CD14-positive monocyte (primary cell): ENCODE results near the gene PHACTR2. TPM values are rescaled to one million over a fixed set of nuclear protein-coding genes. Genes with fewer than 3 reads are reported as not detected.
"Not testable (repeated sequence)": the region's sequence is repeated elsewhere in the genome, so short reads cannot be mapped to it uniquely, and the experiment has no call there.

Experiments used
- DNase-seq, 3 donors: peaks; one replicate each; pipeline ENCODE4 v3.0.0-alpha.2; 2011 to 2022
- H2AFZ ChIP-seq: 2 replicates; pipeline ENCODE4 v1.6.0; 2012; ENCODE audit warnings: mild to moderate bottlenecking, low read depth, low read length, inconsistent platforms; ENCODE audit not compliant: insufficient read depth, poor library complexity, severe bottlenecking
- H3K27ac ChIP-seq, 2 donors: 1 replicate in 1 of 2; 2 replicates in 1 of 2; pipeline ENCODE4 v1.5.1; 2012 to 2013; ENCODE audit warnings: low read length in 2 of 2, control low read depth in 1 of 2, inconsistent platforms in 1 of 2, low read depth in 1 of 2, mild to moderate bottlenecking in 1 of 2
- H3K27me3 ChIP-seq, 2 donors: one replicate each; pipeline versions ENCODE4 v1.6.0 to v1.6.1; 2011 to 2013; ENCODE audit warnings: low read length in 2 of 2; ENCODE audit not compliant: control insufficient read depth in 2 of 2, insufficient read depth in 2 of 2
- H3K36me3 ChIP-seq, 2 donors: replicated peaks in 1 of 2; 1 replicate in 1 of 2; 2 replicates in 1 of 2; pipeline versions ENCODE4 v1.5.1 to v1.6.1; 2012 to 2013; ENCODE audit warnings: low read length in 2 of 2, control low read depth in 1 of 2, inconsistent platforms in 1 of 2, mild to moderate bottlenecking in 1 of 2; ENCODE audit not compliant: insufficient read depth in 2 of 2, control insufficient read depth in 1 of 2
- H3K4me1 ChIP-seq, 2 donors: 1 replicate in 1 of 2; 2 replicates in 1 of 2; pipeline versions ENCODE4 v1.5.1 to v1.6.1; 2012 to 2013; ENCODE audit warnings: low read length in 2 of 2, control low read depth in 1 of 2, inconsistent platforms in 1 of 2, mild to moderate bottlenecking in 1 of 2, moderate library complexity in 1 of 2; ENCODE audit not compliant: insufficient read depth in 2 of 2, control insufficient read depth in 1 of 2
- H3K4me2 ChIP-seq: replicated peaks from 2 replicates; pipeline ENCODE3; 2012; ENCODE audit warnings: low read length, moderate library complexity, mild to moderate bottlenecking; ENCODE audit not compliant: poor library complexity, severe bottlenecking; ENCODE audit errors: extremely low read depth
- H3K4me3 ChIP-seq, 3 experiments: fragments of 200-600 bp in 1 of 3; sonication (generic) in 1 of 3; replicated peaks in 1 of 3; 1 replicate in 2 of 3; 2 replicates in 1 of 3; pipeline ENCODE4 v1.5.1; 2011 to 2013; ENCODE audit warnings: low read length in 3 of 3, mild to moderate bottlenecking in 3 of 3, control low read depth in 2 of 3, low read depth in 2 of 3, inconsistent platforms in 1 of 3, moderate library complexity in 1 of 3
- H3K79me2 ChIP-seq: 2 replicates; pipeline ENCODE4 v1.6.0; 2012; ENCODE audit warnings: mild to moderate bottlenecking, control low read depth, inconsistent platforms, low read length, moderate library complexity; ENCODE audit not compliant: insufficient read depth
- H3K9ac ChIP-seq: 2 replicates; pipeline ENCODE4 v1.6.0; 2017; ENCODE audit warnings: low read length, mild to moderate bottlenecking; ENCODE audit not compliant: insufficient read depth, poor library complexity, severe bottlenecking
- H3K9me3 ChIP-seq, 2 donors: replicated peaks in 1 of 2; 1 replicate in 1 of 2; 2 replicates in 1 of 2; pipeline versions ENCODE4 v1.5.1 to v1.6.1; 2012 to 2013; ENCODE audit warnings: low read length in 2 of 2, control low read depth in 1 of 2; ENCODE audit not compliant: control insufficient read depth in 1 of 2, insufficient read depth in 1 of 2
- H4K20me1 ChIP-seq: 2 replicates; pipeline ENCODE4 v1.6.0; 2012; ENCODE audit warnings: mild to moderate bottlenecking, low read length, control low read depth, moderate library complexity; ENCODE audit not compliant: insufficient read depth
- H3K27ac Mint-ChIP-seq, 7 donors: one replicate each; pipeline ENCODE4 v1.8.0; 2020; ENCODE audit warnings: mild to moderate bottlenecking in 7 of 7, mixed read lengths in 7 of 7, moderate library complexity in 6 of 7, inconsistent platforms in 2 of 7
- H3K27me3 Mint-ChIP-seq, 3 donors: one replicate each; pipeline ENCODE4 v1.8.0; 2021 to 2022; ENCODE audit warnings: low read depth in 3 of 3, mild to moderate bottlenecking in 3 of 3, mixed read lengths in 3 of 3, moderate library complexity in 3 of 3, inconsistent platforms in 1 of 3
- H3K36me3 Mint-ChIP-seq, 2 donors: one replicate each; pipeline ENCODE4 v1.8.0; 2020; ENCODE audit warnings: mixed read lengths in 2 of 2, inconsistent platforms in 1 of 2, mild to moderate bottlenecking in 1 of 2
- H3K4me1 Mint-ChIP-seq: one replicate; pipeline ENCODE4 v1.8.0; 2020; ENCODE audit warnings: mild to moderate bottlenecking, mixed read lengths
- H3K4me3 Mint-ChIP-seq, 2 donors: one replicate each; pipeline ENCODE4 v1.8.0; 2020; ENCODE audit warnings: mild to moderate bottlenecking in 2 of 2, mixed read lengths in 2 of 2, moderate library complexity in 1 of 2
- H3K9me3 Mint-ChIP-seq, 7 donors: one replicate each; pipeline ENCODE4 v1.8.0; 2020 to 2022; ENCODE audit warnings: mixed read lengths in 7 of 7, mild to moderate bottlenecking in 6 of 7, moderate library complexity in 6 of 7, inconsistent platforms in 2 of 7
- WGBS: methylation state at CpG from one replicate; pipeline ENCODE4 v1.1.5; 2013; ENCODE audit warnings: missing lambda C conversion rate; ENCODE audit not compliant: insufficient coverage; 5-methylcytosine and 5-hydroxymethylcytosine counted together
- intact Hi-C, 2 donors: fragments of 100-400 bp; cut with micrococcal nuclease; formaldehyde crosslinking; loops; one replicate each; pipeline versions ENCODE4 v1.15.0 to v1.15.1; 2023
- polyA plus RNA-seq, 3 donors: library from polyadenylated mRNA; depleted of rRNA in 1 of 3; unstranded in 2 of 3; stranded (reverse) in 1 of 3; fragments of 300-500 nt in 2 of 3; fragments of >200 nt in 1 of 3; fragmentation: Illumina TruSeq in 2 of 3; gene quantifications; 1 replicate in 2 of 3; 2 replicates in 1 of 3; pipeline ENCODE4 v1.2.3, GENCODE V29; 2012 to 2021
- TF ChIP-seq, protein P1 (sequence below): fragments of 200-600 bp; IDR thresholded peaks from one replicate; pipeline ENCODE4 v1.8.0; 2022; ENCODE audit warnings: antibody characterized with exemption, mild to moderate bottlenecking

PHACTR2 gene
- polyA plus RNA-seq, 3 donors, result 9.6 to 11.6 (median 11.2) TPM

DNA sequence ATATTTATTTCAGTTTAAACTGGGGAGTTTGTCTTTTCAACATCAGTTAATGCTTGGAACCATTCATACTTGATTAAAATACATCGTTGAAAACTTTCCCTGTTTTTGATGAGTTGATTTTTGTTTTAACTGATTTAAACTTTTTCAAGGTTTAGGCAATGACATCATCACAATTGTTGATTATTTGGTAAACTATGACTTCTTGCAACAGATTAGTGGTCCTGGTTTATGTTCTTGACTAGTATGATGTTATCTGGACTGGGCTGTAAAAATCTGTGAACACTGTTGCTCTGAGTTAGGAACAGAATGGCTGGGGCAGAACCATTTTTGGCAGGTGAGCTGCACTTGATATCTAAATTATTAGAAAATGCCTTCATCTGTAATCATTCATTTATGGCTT lies 186.5 kb downstream of the PHACTR2 start, which contains the start of gene ZC2HC1B:
Gene ZC2HC1B (plus strand): TSS at position 241 of the 400 bp plus-strand sequence. CDS start 66 bp downstream, at position 307.
- no peak for DNase-seq
- peaks cover 59 to 72% of the 10 kb centered on the region in 2 donors for H3K36me3 ChIP-seq
- peaks cover 0 to 5% (median 0%) of the 10 kb centered on the region in 7 donors for H3K9me3 Mint-ChIP-seq
- no peak within 1 kb of the TSS for H3K4me3 Mint-ChIP-seq
- H3K79me2 ChIP-seq, result no peaks in the 10 kb centered on the region
- no CpG with 5 or more reads among the region's 1 CpG for WGBS
- peaks cover 54 to 75% of the 10 kb centered on the region in 2 donors for H3K36me3 Mint-ChIP-seq
- no peak within 1 kb of the TSS for H2AFZ ChIP-seq
- no peaks in the 10 kb centered on the region for H4K20me1 ChIP-seq
- H3K4me3 ChIP-seq, result no peak within 1 kb of the TSS
- H3K27me3 ChIP-seq, result no peaks in the 10 kb centered on the region
- peaks cover 0 to 1% (median 0%) of the 10 kb centered on the region in 3 donors for H3K27me3 Mint-ChIP-seq
- no peak within 1 kb of the TSS for H3K27ac ChIP-seq
- no peak within 1 kb of the TSS for H3K9ac ChIP-seq
- H3K27ac Mint-ChIP-seq, result peak within 1 kb of the TSS in 1 of 7 donors; percentile 6
- H3K4me2 ChIP-seq, result no peak within 1 kb of the TSS
- no peaks in the 10 kb centered on the region for H3K4me1 Mint-ChIP-seq
- no peaks in the 10 kb centered on the region for H3K9me3 ChIP-seq
- H3K4me1 ChIP-seq, result no peaks in the 10 kb centered on the region
- TF ChIP-seq, protein P1, sequence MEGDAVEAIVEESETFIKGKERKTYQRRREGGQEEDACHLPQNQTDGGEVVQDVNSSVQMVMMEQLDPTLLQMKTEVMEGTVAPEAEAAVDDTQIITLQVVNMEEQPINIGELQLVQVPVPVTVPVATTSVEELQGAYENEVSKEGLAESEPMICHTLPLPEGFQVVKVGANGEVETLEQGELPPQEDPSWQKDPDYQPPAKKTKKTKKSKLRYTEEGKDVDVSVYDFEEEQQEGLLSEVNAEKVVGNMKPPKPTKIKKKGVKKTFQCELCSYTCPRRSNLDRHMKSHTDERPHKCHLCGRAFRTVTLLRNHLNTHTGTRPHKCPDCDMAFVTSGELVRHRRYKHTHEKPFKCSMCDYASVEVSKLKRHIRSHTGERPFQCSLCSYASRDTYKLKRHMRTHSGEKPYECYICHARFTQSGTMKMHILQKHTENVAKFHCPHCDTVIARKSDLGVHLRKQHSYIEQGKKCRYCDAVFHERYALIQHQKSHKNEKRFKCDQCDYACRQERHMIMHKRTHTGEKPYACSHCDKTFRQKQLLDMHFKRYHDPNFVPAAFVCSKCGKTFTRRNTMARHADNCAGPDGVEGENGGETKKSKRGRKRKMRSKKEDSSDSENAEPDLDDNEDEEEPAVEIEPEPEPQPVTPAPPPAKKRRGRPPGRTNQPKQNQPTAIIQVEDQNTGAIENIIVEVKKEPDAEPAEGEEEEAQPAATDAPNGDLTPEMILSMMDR, result no peak
- intact Hi-C loops, result no loop called here

DNA sequence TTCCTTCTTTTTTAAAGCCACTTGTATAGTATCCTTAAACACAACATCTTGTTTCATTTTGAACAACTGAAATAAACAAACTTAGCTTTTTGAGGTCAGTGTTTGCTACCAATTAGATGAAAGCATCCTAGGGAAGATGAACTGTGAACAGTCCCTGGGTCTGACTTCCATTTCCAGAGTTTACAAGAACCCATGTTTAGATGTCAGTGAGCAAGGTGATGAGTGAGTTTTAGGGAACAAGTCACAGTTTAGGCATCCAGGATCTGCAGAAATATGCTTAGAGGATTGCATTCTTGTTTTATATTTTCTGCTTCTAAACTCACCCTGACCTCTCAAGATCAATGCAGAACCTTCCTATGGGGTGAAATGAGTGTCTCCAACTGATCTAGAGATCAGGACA lies 189.5 kb downstream of the PHACTR2 start:
- no peaks in the 10 kb centered on the region for H4K20me1 ChIP-seq
- TF ChIP-seq, protein P1, result no peak
- peaks cover 30 to 45% of the 10 kb centered on the region in 2 donors for H3K36me3 Mint-ChIP-seq
- no peaks in the 10 kb centered on the region for H3K27me3 ChIP-seq
- H3K4me1 Mint-ChIP-seq, result peaks cover 5% of the 10 kb centered on the region
- H3K4me2 ChIP-seq, result no peak overlapping the region
- no peaks in the 10 kb centered on the region for H3K9me3 ChIP-seq
- H3K36me3 ChIP-seq, result peaks cover 32 to 42% of the 10 kb centered on the region in 2 donors
- H3K27ac ChIP-seq, result no peak overlapping the region
- no peak overlapping the region for H3K27ac Mint-ChIP-seq
- no peak overlapping the region for H3K4me3 ChIP-seq
- H3K27me3 Mint-ChIP-seq, result peaks cover 0 to 1% (median 0%) of the 10 kb centered on the region in 3 donors
- no peak overlapping the region for H3K4me3 Mint-ChIP-seq
- no peak overlapping the region for H3K9ac ChIP-seq
- H2AFZ ChIP-seq, result no peak overlapping the region
- no peaks in the 10 kb centered on the region for H3K79me2 ChIP-seq
- peaks cover 0 to 5% (median 0%) of the 10 kb centered on the region in 7 donors for H3K9me3 Mint-ChIP-seq
- intact Hi-C loops, result no loop called here
- DNase-seq, result no peak
- H3K4me1 ChIP-seq, result no peaks in the 10 kb centered on the region

DNA sequence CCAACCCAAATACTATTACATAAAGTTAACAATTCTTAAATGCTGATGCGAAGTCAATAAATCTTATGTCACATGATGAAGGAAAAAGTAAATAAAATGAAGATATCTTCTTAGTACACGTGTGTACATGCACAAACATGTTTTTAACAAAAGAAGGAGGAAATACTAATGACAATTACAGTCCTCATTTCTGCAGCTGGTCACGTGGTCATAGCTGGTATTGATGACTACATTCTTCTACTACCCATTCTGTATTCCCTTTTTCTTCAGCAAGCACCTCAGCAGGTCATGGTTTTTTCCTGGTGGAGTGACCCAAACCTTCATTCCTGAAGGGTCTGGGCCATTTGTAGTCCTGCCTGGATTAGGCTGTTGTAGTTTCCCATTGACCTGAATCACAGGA lies 191.0 kb downstream of the PHACTR2 start:
- H3K9ac ChIP-seq, intact Hi-C loops, H3K4me3 ChIP-seq, H3K27ac ChIP-seq, H3K4me1 ChIP-seq, H3K79me2 ChIP-seq, H3K27me3 ChIP-seq, H3K27ac Mint-ChIP-seq, H2AFZ ChIP-seq, H3K9me3 Mint-ChIP-seq, DNase-seq, H3K9me3 ChIP-seq, H3K4me2 ChIP-seq, H3K4me3 Mint-ChIP-seq, H3K27me3 Mint-ChIP-seq, H4K20me1 ChIP-seq: not testable (repeated sequence)
- peaks cover 17 to 27% of the 10 kb centered on the region in 2 donors for H3K36me3 ChIP-seq
- no CpG with 5 or more reads among the region's 3 CpGs for WGBS
- Mint-ChIP-seq H3K4me1 (peaks cover 12% of the 10 kb centered on the region), H3K36me3 (peaks cover 19 to 32% of the 10 kb centered on the region in 2 donors)
